NB4 (cell line): Measurements from ENCODE around the gene ADH6.

Experiments used
- DNase-seq: peaks from one replicate; pipeline ENCODE4 v3.0.0; 2010; ENCODE audit warnings: low read depth
- H3K4me3 ChIP-seq: one replicate; pipeline ENCODE4 v1.5.1; 2011; ENCODE audit warnings: mild to moderate bottlenecking, low read depth, low read length, moderate library complexity
- MYC ChIP-seq: IDR thresholded peaks from 2 replicates; pipeline ENCODE4 v1.6.1; 2011; ENCODE audit warnings: low read depth, low read length

Gene ADH6

DNA sequence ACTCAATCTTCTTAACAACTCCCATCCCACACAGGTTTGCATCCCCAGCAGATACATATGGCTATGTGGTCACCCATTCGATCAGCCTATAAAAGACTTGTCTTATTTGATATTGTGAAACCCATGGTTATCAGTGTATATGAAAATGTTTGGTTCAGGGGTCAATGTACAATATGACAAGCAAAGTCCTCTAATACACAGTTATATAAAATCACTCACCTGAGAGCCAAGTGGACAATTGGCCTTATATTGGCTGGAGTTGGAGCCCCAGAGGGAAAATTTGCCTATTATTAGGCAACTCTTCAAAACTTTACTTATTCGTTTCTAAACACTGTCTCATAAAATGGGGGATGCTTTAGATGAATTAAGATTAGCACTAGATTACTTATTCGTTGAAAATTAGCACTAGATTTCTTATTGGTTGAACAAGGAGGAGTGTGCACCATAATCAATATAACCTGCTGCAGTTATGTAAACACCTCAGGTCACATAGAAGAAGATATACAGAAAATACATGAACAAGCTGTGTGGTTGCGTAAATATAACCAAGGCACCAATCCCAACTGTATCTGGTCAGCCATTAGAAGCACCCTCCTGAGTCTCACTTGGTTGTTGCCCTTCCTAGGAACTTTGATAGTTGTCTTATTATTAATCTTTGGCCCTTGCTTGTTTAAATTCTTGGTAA is 64.2 kb downstream of the ADH6 start:
- no peak for DNase-seq
- no peak for TF ChIP-seq MYC
- no peak overlapping the region for H3K4me3 ChIP-seq
